ENCODE results near the gene ARHGAP30. TPM values are rescaled to one million over a fixed set of nuclear protein-coding genes. Genes with fewer than 3 reads are reported as not detected.

Gene ARHGAP30
- total RNA-seq, 1 experiment from 2014 or later: 0.55 TPM

- H3K79me2 ChIP-seq (ENCODE audit: low read length): peaks cover 90% of the 10 kb centered on the region
- no peaks in the 10 kb centered on the region for H3K27me3 ChIP-seq (ENCODE audit: low read length)
- peak overlapping the region; percentile 69 for H3K27ac ChIP-seq (ENCODE audit: low read length)
- ChIA-PET POLR2A (ENCODE audit: unreplicated experiment) (no interaction called here), CTCF (no interaction called here)
- H2AFZ ChIP-seq (ENCODE audit: low read length): no peak overlapping the region
- H3K4me3 ChIP-seq (ENCODE audit: low read length): peak overlapping the region; percentile 33
- no peaks in the 10 kb centered on the region for H3K9me2 ChIP-seq (replicated peaks; ENCODE audit: low read length)
- no TSS peak for BruUV-seq (replicated peaks)
- H4K20me1 ChIP-seq (ENCODE audit: low read length): peaks cover 40% of the 10 kb centered on the region
- H3K9me3 ChIP-seq (ENCODE audit: low read length): no peaks in the 10 kb centered on the region
- peaks cover 36% of the 10 kb centered on the region for H3K4me1 ChIP-seq (ENCODE audit: insufficient read depth, low read length)
- intact Hi-C loops (cut with micrococcal nuclease): no loop called here
- H3K4me2 ChIP-seq (ENCODE audit: low read length): peak overlapping the region; percentile 71
- TF ChIP-seq EZH2phosphoT487 (IDR thresholded peaks at IDR 0.05; ENCODE audit: borderline replicate concordance, low read length) (no peak), EZH2 (IDR thresholded peaks at IDR 0.05; ENCODE audit: low read length, unreplicated experiment) (no peak), CTCF (conservative IDR thresholded peaks at IDR 0.05; ENCODE audit: low read depth, low read length) (no peak)
- DNase-seq (peak; percentile 65), ATAC-seq (peak; percentile 70)
- H3K9ac ChIP-seq (ENCODE audit: low read length): no peak overlapping the region
- no peaks in the 10 kb centered on the region for H3F3A ChIP-seq (ENCODE audit: low read length, unreplicated experiment)
- no peaks in the 10 kb centered on the region; the same call in 1 of the 2 replicates for H3K36me3 ChIP-seq (ENCODE audit: low read depth, low read length)
Observed at GRCh38 chr1:161013488-161014230, 56.0 kb downstream of the ARHGAP30 start.

GRCh38 chr1:161013131-161013487, 56.6 kb downstream of the ARHGAP30 start:
- ATAC-seq: peak; percentile 17
- Histone ChIP-seq H3K27ac (ENCODE audit: low read length) (peak overlapping the region; percentile 69), H3K79me2 (ENCODE audit: low read length) (peaks cover 90% of the 10 kb centered on the region), H3K4me2 (ENCODE audit: low read length) (peak overlapping the region; percentile 71), H3K4me3 (ENCODE audit: low read length) (no peak overlapping the region), H3K9ac (ENCODE audit: low read length) (no peak overlapping the region), H3K9me2 (replicated peaks; ENCODE audit: low read length) (no peaks in the 10 kb centered on the region), H2AFZ (ENCODE audit: low read length) (no peak overlapping the region), H3K9me3 (ENCODE audit: low read length) (no peaks in the 10 kb centered on the region), H3K27me3 (ENCODE audit: low read length) (no peaks in the 10 kb centered on the region), H3K36me3 (ENCODE audit: low read depth, low read length) (peaks cover 3% of the 10 kb centered on the region; the same call in 1 of the 2 replicates), H3K4me1 (ENCODE audit: insufficient read depth, low read length) (peaks cover 30% of the 10 kb centered on the region), H4K20me1 (ENCODE audit: low read length) (peaks cover 38% of the 10 kb centered on the region), H3F3A (ENCODE audit: low read length, unreplicated experiment) (no peaks in the 10 kb centered on the region)
- peak; percentile 29 for DNase-seq
- ChIA-PET POLR2A (ENCODE audit: unreplicated experiment) (no interaction called here), CTCF (no interaction called here)
- no TSS peak for BruUV-seq (replicated peaks)
- TF ChIP-seq EZH2phosphoT487 (IDR thresholded peaks at IDR 0.05; ENCODE audit: borderline replicate concordance, low read length) (no peak), CTCF (conservative IDR thresholded peaks at IDR 0.05; ENCODE audit: low read depth, low read length) (no peak), EZH2 (IDR thresholded peaks at IDR 0.05; ENCODE audit: low read length, unreplicated experiment) (no peak)
- intact Hi-C loops (cut with micrococcal nuclease): no loop called here

- no TSS peak for BruUV-seq (replicated peaks)
- Histone ChIP-seq H3K36me3 (ENCODE audit: low read depth, low read length) (peaks cover 3% of the 10 kb centered on the region; the same call in 1 of the 2 replicates), H3K4me3 (ENCODE audit: low read length) (no peak overlapping the region), H3K4me2 (ENCODE audit: low read length) (no peak overlapping the region), H3K27ac (ENCODE audit: low read length) (no peak overlapping the region), H3K9me2 (replicated peaks; ENCODE audit: low read length) (no peaks in the 10 kb centered on the region), H3K79me2 (ENCODE audit: low read length) (peaks cover 90% of the 10 kb centered on the region), H2AFZ (ENCODE audit: low read length) (no peak overlapping the region), H3F3A (ENCODE audit: low read length, unreplicated experiment) (no peaks in the 10 kb centered on the region), H3K4me1 (ENCODE audit: insufficient read depth, low read length) (peaks cover 24% of the 10 kb centered on the region), H3K9ac (ENCODE audit: low read length) (no peak overlapping the region), H4K20me1 (ENCODE audit: low read length) (peaks cover 39% of the 10 kb centered on the region), H3K27me3 (ENCODE audit: low read length) (no peaks in the 10 kb centered on the region), H3K9me3 (ENCODE audit: low read length) (no peaks in the 10 kb centered on the region)
- ATAC-seq (no peak), DNase-seq (no peak)
- CTCF ChIA-PET: interaction anchor here (0.6 kb wide), 1 partner anchor 20 kb away, joined by 3 read pairs; no protein-coding TSS in a partner anchor
- intact Hi-C loops (cut with micrococcal nuclease): no loop called here
- POLR2A ChIA-PET (ENCODE audit: unreplicated experiment): no interaction called here
- no peak for TF ChIP-seq EZH2 (IDR thresholded peaks at IDR 0.05; ENCODE audit: low read length, unreplicated experiment)
Observed at GRCh38 chr1:161012420-161012819, 57.3 kb downstream of the ARHGAP30 start.

Measured in PC-3 (cell line).